Retinal pigment epithelial cell (primary cell): Measurements from ENCODE around the gene TESK2.
"Not testable (repeated sequence)": the region's sequence is repeated elsewhere in the genome, so short reads cannot be mapped to it uniquely, and the experiment has no call there.

Experiments used
- DNase-seq: peaks from one replicate; pipeline ENCODE4 v3.0.0-alpha.2; 2010; ENCODE audit warnings: low read depth
- H3K4me3 ChIP-seq: 2 replicates; pipeline ENCODE4 v1.5.1; 2011; ENCODE audit warnings: mild to moderate bottlenecking, low read length, control low read depth, moderate library complexity
- CTCF ChIP-seq: conservative IDR thresholded peaks from 2 replicates; pipeline ENCODE4 v1.5.1; 2011; ENCODE audit warnings: low read depth, low read length, control low read depth, inconsistent platforms

The TESK2 gene

GRCh38 chr1:45395051-45395450 lies 95.9 kb downstream of the TESK2 start:
- no peak for DNase-seq

DNA sequence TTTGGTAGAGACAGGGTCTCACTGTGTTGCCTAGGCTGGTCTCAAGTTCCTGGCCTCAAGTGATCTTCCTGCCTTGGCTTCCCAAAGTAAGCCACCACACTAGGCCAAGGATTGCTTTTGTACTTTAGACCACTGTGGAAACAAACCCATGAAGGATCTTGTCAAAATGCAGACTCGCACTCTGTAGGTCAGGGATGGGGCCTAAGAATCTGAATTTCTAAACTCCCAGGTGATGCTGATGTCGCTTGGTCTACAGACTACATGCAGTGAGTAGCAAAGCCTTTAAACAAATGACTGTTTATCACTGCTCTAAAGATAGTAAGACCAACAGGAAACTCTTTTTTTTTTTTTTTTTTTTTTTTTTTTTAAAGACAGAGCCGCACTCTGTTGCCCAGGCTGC lies 96.6 kb downstream of the TESK2 start:
- H3K4me3 ChIP-seq: no peak overlapping the region
- DNase-seq: no peak
- no peak for TF ChIP-seq CTCF

More at GRCh38 chr1:45395051-45395450, 95.9 kb downstream of the TESK2 start:
- no peak overlapping the region for H3K4me3 ChIP-seq
- no peak for TF ChIP-seq CTCF

- no peak for DNase-seq
- TF ChIP-seq CTCF: no peak
- no peak overlapping the region for H3K4me3 ChIP-seq
These were observed 97.2 kb downstream of the TESK2 start for GRCh38 chr1:45393718-45394302.

GRCh38 chr1:45386219-45386618 lies 104.7 kb downstream of the TESK2 start:
- TF ChIP-seq CTCF: no peak
- no peak for DNase-seq
- no peak overlapping the region for H3K4me3 ChIP-seq

DNA sequence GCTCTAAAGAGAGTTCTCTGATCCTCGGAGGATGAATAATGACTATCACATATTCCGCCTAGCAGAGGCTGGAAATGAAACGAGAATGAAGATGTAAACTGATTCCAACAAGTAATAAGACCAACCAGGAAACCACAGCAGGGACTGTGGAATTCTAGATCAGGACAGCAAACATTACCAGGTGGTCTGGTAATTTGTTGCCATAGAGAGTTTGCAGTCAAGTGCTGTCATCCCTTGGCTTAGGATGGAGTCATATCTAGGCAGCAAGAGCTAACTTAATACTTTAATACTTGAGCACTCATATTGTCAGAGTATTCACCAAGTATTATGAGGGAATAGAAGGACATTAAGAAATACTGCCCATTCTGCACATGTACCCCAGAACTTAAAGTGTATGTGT lies 105.7 kb downstream of the TESK2 start:
- no peak for TF ChIP-seq CTCF
- DNase-seq: no peak
- H3K4me3 ChIP-seq: no peak overlapping the region

DNA sequence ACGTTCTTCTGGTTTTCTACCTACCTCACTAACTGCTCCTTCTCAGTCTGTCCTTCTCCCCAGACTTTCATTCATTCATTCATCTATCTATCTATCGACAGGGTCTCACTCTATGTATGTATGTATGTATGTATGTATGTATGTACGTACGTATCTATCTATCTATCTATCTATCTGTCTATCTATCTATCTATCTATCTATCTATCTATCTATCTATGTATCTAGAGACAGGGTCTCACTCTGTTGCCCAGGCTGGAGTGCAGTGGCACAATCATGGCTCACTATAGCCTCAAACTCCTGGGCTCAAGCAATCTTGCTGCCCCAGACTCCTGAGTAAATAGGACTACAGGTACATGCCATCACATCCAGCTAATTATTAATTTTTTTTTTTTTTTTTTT lies 106.8 kb downstream of the TESK2 start:
- not testable (repeated sequence) for H3K4me3 ChIP-seq, DNase-seq

DNA sequence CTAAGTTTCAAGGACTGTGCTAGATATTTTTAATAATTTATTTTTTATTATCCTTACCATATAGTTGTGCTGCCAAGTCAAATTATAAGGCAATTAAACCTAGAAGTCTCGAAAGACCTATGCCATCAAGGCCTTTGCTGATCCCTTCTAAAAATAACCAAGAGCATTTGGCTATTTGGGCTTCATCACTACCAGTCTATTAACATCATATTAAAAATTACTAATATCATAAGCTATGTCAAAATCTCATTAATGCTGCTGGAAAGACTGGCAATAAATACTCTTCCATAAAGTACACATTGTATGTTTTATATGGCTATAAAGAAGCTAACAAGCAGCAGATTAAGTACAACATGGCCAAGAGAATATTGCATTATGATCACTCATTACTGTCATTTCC lies 107.8 kb downstream of the TESK2 start:
- TF ChIP-seq CTCF: no peak
- no peak overlapping the region for H3K4me3 ChIP-seq
- no peak for DNase-seq

GRCh38 chr1:45381243-45381642 lies 109.7 kb downstream of the TESK2 start:
- TF ChIP-seq CTCF: no peak
- no peak overlapping the region for H3K4me3 ChIP-seq
- DNase-seq: no peak
